ENCODE data around the gene KRAS.

DNA sequence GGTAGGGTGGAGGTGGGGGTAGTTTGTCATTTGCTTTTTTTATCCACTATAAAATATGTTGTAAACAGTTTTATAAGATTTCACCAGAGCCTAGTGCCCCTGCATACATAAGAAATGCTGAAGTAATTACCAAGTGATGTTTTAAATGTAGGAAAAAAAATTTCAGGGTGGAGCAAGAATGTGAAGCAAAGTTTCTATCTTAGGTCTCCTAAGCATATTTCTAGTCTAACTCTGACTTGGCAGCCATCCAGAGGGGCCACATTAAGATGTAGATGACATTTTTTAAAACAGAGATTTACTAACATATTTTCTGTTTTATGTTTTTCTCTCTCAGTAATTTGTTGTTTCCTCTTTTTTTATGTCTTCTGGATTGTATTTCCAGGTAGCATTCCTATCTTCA, 15.8 kb upstream of the KRAS start:
- TF ChIP-seq, protein P1, sequence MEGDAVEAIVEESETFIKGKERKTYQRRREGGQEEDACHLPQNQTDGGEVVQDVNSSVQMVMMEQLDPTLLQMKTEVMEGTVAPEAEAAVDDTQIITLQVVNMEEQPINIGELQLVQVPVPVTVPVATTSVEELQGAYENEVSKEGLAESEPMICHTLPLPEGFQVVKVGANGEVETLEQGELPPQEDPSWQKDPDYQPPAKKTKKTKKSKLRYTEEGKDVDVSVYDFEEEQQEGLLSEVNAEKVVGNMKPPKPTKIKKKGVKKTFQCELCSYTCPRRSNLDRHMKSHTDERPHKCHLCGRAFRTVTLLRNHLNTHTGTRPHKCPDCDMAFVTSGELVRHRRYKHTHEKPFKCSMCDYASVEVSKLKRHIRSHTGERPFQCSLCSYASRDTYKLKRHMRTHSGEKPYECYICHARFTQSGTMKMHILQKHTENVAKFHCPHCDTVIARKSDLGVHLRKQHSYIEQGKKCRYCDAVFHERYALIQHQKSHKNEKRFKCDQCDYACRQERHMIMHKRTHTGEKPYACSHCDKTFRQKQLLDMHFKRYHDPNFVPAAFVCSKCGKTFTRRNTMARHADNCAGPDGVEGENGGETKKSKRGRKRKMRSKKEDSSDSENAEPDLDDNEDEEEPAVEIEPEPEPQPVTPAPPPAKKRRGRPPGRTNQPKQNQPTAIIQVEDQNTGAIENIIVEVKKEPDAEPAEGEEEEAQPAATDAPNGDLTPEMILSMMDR (IDR thresholded peaks at IDR 0.05; ENCODE audit: low read depth, low read length, poor library complexity, severe bottlenecking), result no peak
- TF ChIP-seq EZH2phosphoT487 (IDR thresholded peaks at IDR 0.05; ENCODE audit: borderline replicate concordance, low read length), result no peak

Data from DOHH2 (cell line).